Measurements from ENCODE around the gene KDM4D.
"Not testable (repeated sequence)": the region's sequence is repeated elsewhere in the genome, so short reads cannot be mapped to it uniquely, and the experiment has no call there.

The KDM4D gene

DNA sequence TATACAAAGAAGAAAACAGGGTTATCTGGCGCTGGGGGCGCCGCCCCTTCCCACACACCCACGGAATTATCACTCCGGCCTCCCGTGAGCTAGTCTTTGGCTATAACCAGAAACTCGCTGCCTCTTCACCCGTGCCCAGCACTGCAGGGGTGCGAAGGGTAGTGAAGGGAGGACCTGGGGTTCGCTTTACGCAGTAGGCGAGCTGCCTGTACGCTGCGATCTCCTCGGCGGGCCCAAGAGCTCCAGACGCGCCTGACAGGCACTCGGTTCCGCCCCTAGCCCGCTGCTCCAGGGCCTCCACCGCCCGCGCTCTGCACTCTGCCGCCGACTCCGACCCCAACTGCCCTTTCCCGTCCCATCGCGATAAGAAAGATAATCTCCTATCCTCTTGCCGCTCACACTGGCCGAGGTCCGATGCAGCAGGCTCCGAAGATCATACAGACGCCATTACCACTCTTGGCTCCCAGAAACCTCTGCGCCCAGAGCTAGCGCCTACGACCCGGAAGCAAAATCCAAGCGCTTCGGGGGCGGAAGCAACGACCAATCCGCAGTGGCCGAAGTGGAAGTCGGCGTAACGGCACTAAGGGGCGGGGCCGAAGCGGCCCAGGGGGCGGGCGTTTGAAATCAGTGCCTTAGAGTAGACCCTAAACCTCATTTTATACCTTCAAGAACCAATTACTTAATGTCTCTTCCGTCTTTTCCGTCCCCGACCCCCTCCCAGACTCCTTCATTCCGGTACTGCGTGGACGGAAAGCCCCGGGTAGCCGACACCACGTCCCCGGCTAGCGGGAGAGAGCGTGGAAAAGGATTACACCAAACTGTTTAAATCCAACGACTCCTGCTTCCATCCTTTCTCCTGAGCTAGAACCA is at the start of gene KDM4D, which contains the start of gene CWC15:
Gene KDM4D, plus strand, starts transcription at position 611 of the 870 bp plus-strand sequence. CDS start 23,664 bp downstream, outside the sequence.
Gene CWC15, minus strand, starts transcription at position 458 of the 870 bp plus-strand sequence. CDS start 1,371 bp downstream, outside the sequence.
- DNase-seq (ENCODE audit: low spot score), result peak; percentile 85

- DNase-seq (ENCODE audit: low spot score), result no peak
These were observed 49.3 kb upstream of the KDM4D start for GRCh38 chr11:94924171-94924572.

GRCh38 chr11:94924612-94925011 is 48.9 kb upstream of the KDM4D start:
- DNase-seq (ENCODE audit: low spot score), result no peak

GRCh38 chr11:94925422-94926270 is 47.9 kb upstream of the KDM4D start:
- DNase-seq (ENCODE audit: low spot score), result no peak

DNA sequence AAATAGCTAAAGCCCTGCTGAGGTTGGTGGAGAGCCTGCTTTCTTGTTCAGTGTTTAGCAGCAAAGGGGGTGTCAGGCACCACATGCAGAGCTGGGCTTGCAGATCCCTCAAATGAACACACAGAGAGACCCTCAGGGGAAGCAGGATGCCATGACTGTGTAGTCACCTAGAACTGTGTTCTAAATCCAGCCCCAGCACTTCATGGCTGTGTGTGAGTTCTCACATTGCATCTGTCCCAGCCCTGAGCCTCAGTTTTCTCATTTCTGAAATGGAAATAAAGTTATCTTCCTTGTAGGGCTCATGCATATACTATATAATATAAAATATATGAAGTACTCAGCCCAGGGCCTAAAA is 47.3 kb upstream of the KDM4D start:
- DNase-seq (ENCODE audit: low spot score), result no peak

DNA sequence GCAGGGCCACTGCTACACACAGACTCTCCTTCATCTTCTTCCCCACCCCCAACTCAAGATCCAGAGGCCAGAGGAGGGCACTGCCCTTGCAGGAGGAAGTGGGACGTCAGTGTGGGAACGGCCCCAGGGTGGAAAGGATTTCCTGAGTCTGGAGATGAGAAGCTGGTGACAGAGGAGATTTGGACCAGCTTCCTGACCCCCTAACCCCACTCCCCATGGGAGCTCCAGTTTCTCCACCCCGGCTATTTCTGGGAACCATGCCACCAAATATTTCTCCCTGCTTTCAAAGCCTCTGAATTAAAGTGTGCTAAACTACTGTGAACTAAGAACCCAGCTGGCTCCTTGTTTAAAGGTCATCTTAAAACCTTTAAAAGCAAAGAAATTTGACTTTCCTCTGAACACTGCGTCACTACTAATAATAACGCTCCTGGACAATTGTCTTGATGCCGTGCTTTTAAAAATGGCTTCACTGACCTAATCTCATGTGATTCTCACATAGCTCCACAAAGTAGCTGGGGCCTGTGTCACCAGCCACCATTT is 46.7 kb upstream of the KDM4D start:
- DNase-seq (ENCODE audit: low spot score), result no peak

GRCh38 chr11:94928117-94928990 is 45.2 kb upstream of the KDM4D start:
- DNase-seq (ENCODE audit: low spot score), result no peak

- DNase-seq (ENCODE audit: low spot score), result not testable (repeated sequence)
These were observed 41.4 kb upstream of the KDM4D start for GRCh38 chr11:94932072-94932471.

- DNase-seq (ENCODE audit: low spot score), result no peak
These were observed 41.0 kb upstream of the KDM4D start for GRCh38 chr11:94932503-94932902.

- no peak for DNase-seq (ENCODE audit: low spot score)
These were observed 40.0 kb upstream of the KDM4D start for GRCh38 chr11:94933223-94934130.

GRCh38 chr11:94934362-94934761 is 39.1 kb upstream of the KDM4D start:
- no peak for DNase-seq (ENCODE audit: low spot score)

DNA sequence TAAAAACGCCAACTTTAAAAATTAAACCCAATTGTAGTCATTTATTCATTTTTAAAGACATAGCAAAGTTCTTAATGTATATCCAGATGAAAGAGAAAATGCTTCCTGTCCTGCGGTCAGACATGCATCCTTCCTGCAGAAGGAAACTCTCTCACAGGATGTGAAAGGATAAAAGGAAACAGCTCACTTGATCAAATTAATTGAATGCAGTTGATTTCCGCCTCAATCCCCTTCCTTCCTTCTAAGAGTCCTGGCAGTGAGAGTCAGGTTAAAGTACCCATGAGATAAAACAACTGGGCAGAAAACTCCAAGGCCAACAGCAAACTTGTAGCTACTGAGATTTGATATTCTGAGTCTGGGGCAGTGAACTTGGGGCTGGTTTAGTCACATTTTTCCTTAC is 38.7 kb upstream of the KDM4D start:
- no peak for DNase-seq (ENCODE audit: low spot score)

- DNase-seq (ENCODE audit: low spot score), result no peak
These were observed 35.1 kb upstream of the KDM4D start for GRCh38 chr11:94938095-94939055.

DNA sequence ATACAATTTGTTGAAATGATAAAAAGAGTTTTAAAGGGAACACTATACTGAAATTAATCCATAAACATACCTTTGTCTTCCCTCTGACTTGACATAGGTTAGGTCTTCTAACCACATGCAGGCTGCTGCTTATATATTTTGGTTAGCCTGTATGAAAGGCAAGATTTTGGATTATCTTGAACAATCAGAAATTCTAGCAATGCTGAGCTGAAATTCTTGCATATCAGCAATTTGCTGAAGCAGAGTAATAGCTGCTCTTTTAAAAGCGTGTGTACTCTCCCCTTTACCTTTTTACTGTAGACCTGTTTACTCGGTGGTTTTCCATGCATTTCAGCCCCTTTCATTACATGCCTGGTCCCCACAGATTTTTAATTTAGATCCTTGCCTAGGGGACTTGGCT is 34.2 kb upstream of the KDM4D start:
- no peak for DNase-seq (ENCODE audit: low spot score)

- no peak for DNase-seq (ENCODE audit: low spot score)
These were observed 32.4 kb upstream of the KDM4D start for GRCh38 chr11:94941131-94941530.

GRCh38 chr11:94946812-94947211 is 26.7 kb upstream of the KDM4D start:
- DNase-seq (ENCODE audit: low spot score), result no peak

- DNase-seq (ENCODE audit: low spot score), result no peak
These were observed 25.4 kb upstream of the KDM4D start for GRCh38 chr11:94948070-94948617.

DNA sequence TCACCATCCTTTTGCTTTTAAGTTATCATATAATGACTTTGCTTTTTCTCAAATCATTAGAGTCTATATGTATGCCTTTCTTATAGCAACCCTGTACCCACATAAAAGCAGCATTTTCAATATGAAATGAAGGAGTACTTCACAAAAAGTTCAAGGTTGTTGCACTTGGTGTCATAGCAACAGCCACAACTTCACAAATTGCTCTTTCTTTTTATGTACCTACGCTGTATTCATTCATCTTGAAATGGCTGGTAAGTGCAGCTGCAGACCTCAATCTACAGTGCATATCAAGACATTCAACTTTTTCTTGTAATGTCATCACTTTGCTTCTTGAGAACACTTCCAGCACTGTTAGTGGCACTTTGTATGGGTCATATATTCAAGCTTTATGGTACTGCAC is 18.8 kb upstream of the KDM4D start:
- DNase-seq (ENCODE audit: low spot score), result no peak

- no peak for DNase-seq (ENCODE audit: low spot score)
These were observed 16.5 kb upstream of the KDM4D start for GRCh38 chr11:94956963-94957362.
